ENCODE results near the gene GFPT1. TPM values are rescaled to one million over a fixed set of nuclear protein-coding genes. Genes with fewer than 3 reads are reported as not detected.

GFPT1 gene
- total RNA-seq (2022; extraction: Qiagen RNA extraction; ENCODE audit: low read depth): 22.7 to 32.5 TPM (median 28.8 TPM) in 5 replicates

DNA sequence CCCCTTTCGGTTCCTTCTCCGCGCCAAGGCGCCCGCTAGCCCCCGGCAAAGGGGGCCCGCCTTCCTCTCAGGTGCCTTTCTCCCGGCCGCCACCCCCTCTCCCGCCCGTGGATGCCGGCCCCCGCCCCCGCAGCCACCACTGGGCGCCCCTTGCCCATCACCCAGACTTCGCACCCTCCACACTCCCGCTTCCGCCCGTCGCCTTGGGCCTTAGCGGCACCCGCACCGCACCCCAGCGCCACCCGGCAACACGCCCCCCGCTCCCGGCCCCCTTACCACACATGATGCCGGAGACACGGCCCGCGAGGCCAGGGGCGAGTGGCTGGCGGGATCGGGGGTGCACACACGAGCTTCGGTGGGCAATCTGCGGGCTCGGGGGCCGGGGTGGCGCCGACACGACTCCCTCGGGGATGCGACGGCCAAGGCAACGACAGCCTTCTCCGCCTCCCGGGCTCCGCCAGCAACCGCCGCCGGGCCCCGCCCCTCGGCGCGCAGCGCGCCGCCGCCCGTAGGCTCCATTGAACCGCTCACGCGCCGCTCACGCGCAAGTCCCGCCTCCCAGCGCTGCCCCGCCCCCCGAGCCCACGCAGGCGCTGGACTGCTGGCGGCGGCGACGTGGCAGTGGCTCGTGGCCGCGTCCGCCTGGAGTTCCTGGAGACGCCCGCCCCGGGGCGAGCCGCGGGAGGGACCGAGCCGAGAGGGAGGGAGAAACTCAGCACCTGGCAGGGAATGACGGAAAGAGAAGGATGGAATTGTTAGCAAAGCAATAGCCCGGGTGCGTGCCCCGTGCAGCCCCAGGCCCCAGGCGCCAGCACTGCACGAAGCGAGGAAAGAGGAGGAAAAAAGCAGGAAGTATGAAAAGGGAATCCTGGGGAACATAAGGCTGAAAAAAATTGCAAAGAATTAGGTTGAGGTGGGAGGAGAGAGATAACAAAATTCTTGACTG lies at the start of gene GFPT1:
Gene GFPT1, minus strand, starts transcription at position 439 of the 946 bp plus-strand sequence. Its CDS starts 156 bp downstream, at position 283.

Other genes with a start within 250 kb of the GFPT1 start
- gene NFU1, start 50.2 kb upstream of the GFPT1 start, total RNA-seq (2022; extraction: Qiagen RNA extraction; ENCODE audit: low read depth): 40.4 to 52.8 TPM (median 47.3 TPM) in 5 replicates